H1 (cell line): ENCODE data around the gene IL24. TPM values are rescaled to one million over a fixed set of nuclear protein-coding genes. Genes with fewer than 3 reads are reported as not detected.

Experiments used
- RAD21 ChIP-seq, 2 experiments: IDR thresholded peaks in 1 of 2; conservative IDR thresholded peaks in 1 of 2; 2 replicates each; pipeline ENCODE4 v1.6.1; 2011; ENCODE audit warnings: low read depth in 2 of 2, low read length in 2 of 2, improper control_type of control experiment in 1 of 2, inconsistent platforms in 1 of 2, mild to moderate bottlenecking in 1 of 2, moderate library complexity in 1 of 2
- SIX5 ChIP-seq: IDR thresholded peaks from 2 replicates; pipeline ENCODE4 v1.6.1; 2011; ENCODE audit warnings: mild to moderate bottlenecking, low read depth, low read length
- polyA plus RNA-seq, 7 experiments: library from polyadenylated mRNA; depleted of rRNA in 3 of 7; stranded (reverse) in 5 of 7; unstranded in 2 of 7; fragments of >200 nt in 5 of 7; fragments of 200-250 nt in 2 of 7; gene quantifications; 1 replicate in 5 of 7; 2 replicates in 1 of 7; 4 replicates in 1 of 7; pipeline versions ENCODE4 v1.2.1 to v1.2.3, GENCODE V29; 2011 to 2013; ENCODE audit warnings: missing spikeins in 2 of 7, mixed read lengths in 2 of 7
- total RNA-seq: library from RNA; stranded (reverse); fragmentation: NEBNext Ultra II Directional; extraction: Animal tissue kit (Norgen Biotek cat#: 25700); gene quantifications from 2 replicates; pipeline ENCODE4 v1.2.1, GENCODE V29; 2021
- TF ChIP-seq, protein P1 (sequence below): IDR thresholded peaks from 2 replicates; pipeline ENCODE4 v1.6.1; 2012; ENCODE audit warnings: inconsistent platforms

Gene IL24
- total and polyA plus RNA-seq, 2 of the 8 experiments (the other 6 are each of a cell fraction or from before 2014, with no cell fraction given) = not detected

DNA sequence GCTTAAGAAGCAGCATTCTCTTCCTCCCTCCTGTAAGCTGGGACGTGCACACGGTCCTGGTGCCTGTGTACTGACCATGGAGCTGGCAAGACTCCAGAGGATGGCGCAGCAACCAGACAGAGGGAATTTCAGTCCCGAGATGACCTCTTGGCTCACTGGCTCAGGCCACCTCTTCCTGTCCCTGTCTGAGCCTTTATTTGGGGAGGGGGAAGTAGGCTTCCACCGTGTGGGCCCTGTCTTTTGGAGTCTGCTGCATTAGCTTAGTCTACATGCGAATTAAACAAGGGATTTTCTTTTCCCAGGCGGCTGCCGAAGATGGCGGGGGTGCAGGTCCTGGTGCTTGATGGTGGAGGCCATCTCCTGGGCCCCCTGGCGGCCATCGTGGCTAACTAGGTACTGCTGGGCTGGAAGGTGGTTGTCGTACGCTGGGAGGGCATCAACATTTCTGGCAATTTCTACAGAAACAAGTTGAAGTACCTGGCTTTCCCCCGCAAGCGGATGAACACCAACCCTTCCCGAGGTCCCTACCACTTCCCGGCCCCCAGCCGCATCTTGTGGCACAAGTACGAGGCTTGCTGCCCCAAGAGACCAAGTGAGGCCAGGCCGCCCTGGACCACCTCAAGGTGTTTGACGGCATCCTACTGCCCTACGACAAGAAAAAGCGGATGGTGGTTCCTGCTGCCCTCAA, 10.2 kb downstream of the IL24 start (continued):
- TF ChIP-seq RAD21 (IDR thresholded peaks at IDR 0.05 in 1 of 2, conservative IDR thresholded peaks at IDR 0.05 in 1 of 2; ENCODE audit: low read depth in 2 of 2, low read length in 2 of 2) (peak; percentile 45 to 57), SIX5 (no peak)
- TF ChIP-seq, protein P1, sequence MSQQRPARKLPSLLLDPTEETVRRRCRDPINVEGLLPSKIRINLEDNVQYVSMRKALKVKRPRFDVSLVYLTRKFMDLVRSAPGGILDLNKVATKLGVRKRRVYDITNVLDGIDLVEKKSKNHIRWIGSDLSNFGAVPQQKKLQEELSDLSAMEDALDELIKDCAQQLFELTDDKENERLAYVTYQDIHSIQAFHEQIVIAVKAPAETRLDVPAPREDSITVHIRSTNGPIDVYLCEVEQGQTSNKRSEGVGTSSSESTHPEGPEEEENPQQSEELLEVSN = no peak
